NT2/D1 (cell line): ENCODE data around the gene RUNX1.

Experiments
- DNase-seq: peaks from one replicate; pipeline ENCODE4 v3.0.0-alpha.2; 2011; ENCODE audit warnings: low read depth, low spot score
- H3K27me3 ChIP-seq: 2 replicates; pipeline ENCODE4 v1.6.0; 2011; ENCODE audit warnings: mild to moderate bottlenecking; ENCODE audit not compliant: insufficient read length, insufficient read depth
- H3K36me3 ChIP-seq: 2 replicates; pipeline ENCODE4 v1.6.1; 2011; ENCODE audit warnings: mild to moderate bottlenecking, low read length, mixed read lengths; ENCODE audit not compliant: insufficient read depth, insufficient read length
- H3K4me1 ChIP-seq: 2 replicates; pipeline ENCODE4 v1.5.1; 2011; ENCODE audit not compliant: insufficient read depth, insufficient read length
- H3K4me3 ChIP-seq: 2 replicates; pipeline ENCODE4 v1.5.1; 2011; ENCODE audit warnings: low read depth; ENCODE audit not compliant: insufficient read length
- H3K9ac ChIP-seq: 2 replicates; pipeline ENCODE4 v1.6.0; 2011; ENCODE audit warnings: low read depth; ENCODE audit not compliant: insufficient read length
- H3K9me3 ChIP-seq: 2 replicates; pipeline ENCODE4 v1.5.1; 2011; ENCODE audit warnings: mild to moderate bottlenecking, low read length; ENCODE audit not compliant: insufficient read depth
- SUZ12 ChIP-seq: IDR thresholded peaks from 2 replicates; pipeline ENCODE4 v1.6.1; 2011; ENCODE audit not compliant: insufficient read length, insufficient read depth; ENCODE audit errors: extremely low read depth
- YY1 ChIP-seq: IDR thresholded peaks from 2 replicates; pipeline ENCODE4 v1.6.1; 2011; ENCODE audit not compliant: insufficient read length, insufficient read depth
- ZNF274 ChIP-seq: IDR thresholded peaks from 2 replicates; pipeline ENCODE4 v1.6.1; 2011; ENCODE audit warnings: mild to moderate bottlenecking, low read depth, low read length

Gene RUNX1

DNA sequence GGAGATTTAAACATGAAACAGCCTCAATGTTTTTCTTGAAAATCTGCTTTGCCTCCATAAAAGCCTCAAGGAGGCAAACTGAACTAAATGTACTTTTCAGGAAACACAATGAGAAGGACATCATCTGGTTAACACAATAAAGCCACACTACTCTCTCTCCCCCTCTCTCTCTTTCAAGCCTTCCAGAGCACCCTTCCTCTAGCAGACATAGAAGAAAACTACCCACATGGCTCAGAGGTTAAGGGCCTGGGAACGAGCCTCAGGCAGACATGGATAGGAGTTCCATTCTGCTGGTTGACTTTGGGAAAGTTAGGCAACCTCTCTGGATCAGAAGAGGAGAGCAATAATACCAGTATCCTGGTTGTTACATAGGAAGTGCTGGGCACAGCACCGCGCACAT lies 42.9 kb downstream of the RUNX1 start:
- TF ChIP-seq YY1: no peak
- TF ChIP-seq ZNF274: no peak
- TF ChIP-seq SUZ12: no peak
- H3K27me3 ChIP-seq: no peaks in the 10 kb centered on the region
- no peaks in the 10 kb centered on the region for H3K9me3 ChIP-seq
- no peak overlapping the region for H3K4me3 ChIP-seq
- H3K9ac ChIP-seq: no peak overlapping the region
- H3K4me1 ChIP-seq: no peaks in the 10 kb centered on the region
- DNase-seq: no peak
- H3K36me3 ChIP-seq: no peaks in the 10 kb centered on the region

DNA sequence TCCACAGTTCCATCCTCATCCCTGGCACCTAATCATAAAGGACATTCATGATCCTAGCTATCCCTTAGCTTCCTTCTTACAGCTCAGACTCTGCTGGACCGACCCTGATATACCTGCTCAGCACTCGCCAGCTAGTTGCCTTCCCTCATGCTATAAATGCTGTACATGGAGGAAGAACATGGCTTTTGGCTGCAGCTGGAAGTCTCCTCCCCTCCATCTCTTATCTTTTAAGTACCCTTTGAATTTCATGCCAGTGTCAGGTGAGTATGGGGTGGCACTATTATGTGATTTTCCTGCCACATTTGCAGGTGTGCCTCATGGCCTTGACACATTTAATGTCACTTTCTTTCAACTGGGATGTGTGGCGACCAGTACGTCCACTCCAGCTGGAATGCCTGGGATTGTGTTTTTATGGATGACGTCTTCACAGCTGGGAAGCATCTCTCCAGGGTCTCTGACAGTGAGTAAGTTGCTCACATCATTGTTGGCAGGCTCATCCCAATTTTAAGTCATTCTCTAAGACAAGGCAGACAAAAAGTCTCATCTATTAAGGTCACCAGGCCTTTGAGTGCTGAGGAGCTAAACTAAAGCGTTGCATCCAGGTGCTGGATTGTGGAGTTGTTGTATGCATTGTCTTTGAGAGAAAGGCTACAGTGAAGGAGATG lies 43.4 kb downstream of the RUNX1 start:
- Histone ChIP-seq H3K4me1 (no peaks in the 10 kb centered on the region), H3K27me3 (no peaks in the 10 kb centered on the region), H3K9me3 (no peaks in the 10 kb centered on the region), H3K4me3 (no peak overlapping the region), H3K36me3 (no peaks in the 10 kb centered on the region), H3K9ac (no peak overlapping the region)
- DNase-seq: no peak
- TF ChIP-seq SUZ12 (no peak), YY1 (no peak), ZNF274 (no peak)

- H3K36me3 ChIP-seq: no peaks in the 10 kb centered on the region
- H3K9me3 ChIP-seq: no peaks in the 10 kb centered on the region
- H3K9ac ChIP-seq: no peak overlapping the region
- no peak overlapping the region for H3K4me3 ChIP-seq
- TF ChIP-seq SUZ12 (no peak), YY1 (no peak), ZNF274 (no peak)
- H3K27me3 ChIP-seq: no peaks in the 10 kb centered on the region
- no peaks in the 10 kb centered on the region for H3K4me1 ChIP-seq
- DNase-seq: no peak
Measured at GRCh38 chr21:35005077-35005476, 44.0 kb downstream of the RUNX1 start.

DNA sequence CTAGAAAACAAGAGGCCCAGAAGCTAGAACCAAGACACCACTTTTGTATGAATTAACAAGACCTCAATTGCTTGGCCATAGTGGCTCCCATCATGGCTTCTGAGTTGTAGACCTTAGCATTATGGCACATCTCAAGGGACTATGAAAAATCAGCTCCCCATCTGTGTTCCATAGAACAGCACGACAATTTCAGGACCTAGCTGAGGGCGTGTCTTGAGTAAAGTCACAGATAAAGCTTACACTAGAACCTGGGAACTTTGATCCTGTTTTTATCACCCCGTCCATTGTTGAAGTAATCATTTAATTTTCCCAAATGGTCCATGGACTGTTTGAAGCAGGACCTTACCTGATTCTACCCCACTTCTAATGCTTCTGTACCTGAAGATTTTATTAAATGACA lies 44.8 kb downstream of the RUNX1 start:
- H3K4me1 ChIP-seq: no peaks in the 10 kb centered on the region
- TF ChIP-seq YY1: no peak
- no peak for TF ChIP-seq ZNF274
- no peak for TF ChIP-seq SUZ12
- DNase-seq: no peak

GRCh38 chr21:35002879-35003722 lies 46.0 kb downstream of the RUNX1 start:
- no peak for DNase-seq
- H3K9ac ChIP-seq: no peak overlapping the region
- H3K4me1 ChIP-seq: no peaks in the 10 kb centered on the region

More for the DNA sequence above, 44.8 kb downstream of the RUNX1 start:
- Histone ChIP-seq H3K9ac (no peak overlapping the region), H3K9me3 (no peaks in the 10 kb centered on the region), H3K27me3 (no peaks in the 10 kb centered on the region), H3K36me3 (no peaks in the 10 kb centered on the region), H3K4me3 (no peak overlapping the region)

GRCh38 chr21:34999397-34999941 lies 49.6 kb downstream of the RUNX1 start:
- H3K36me3 ChIP-seq: no peaks in the 10 kb centered on the region
- TF ChIP-seq YY1 (no peak), SUZ12 (no peak), ZNF274 (no peak)
- no peak overlapping the region for H3K4me3 ChIP-seq
- H3K4me1 ChIP-seq: no peaks in the 10 kb centered on the region
- H3K9me3 ChIP-seq: no peaks in the 10 kb centered on the region
- DNase-seq: no peak
- H3K27me3 ChIP-seq: peaks cover 2% of the 10 kb centered on the region
- H3K9ac ChIP-seq: no peak overlapping the region

More at GRCh38 chr21:35002879-35003722, 46.0 kb downstream of the RUNX1 start:
- H3K9me3 ChIP-seq: no peaks in the 10 kb centered on the region
- H3K36me3 ChIP-seq: no peaks in the 10 kb centered on the region
- TF ChIP-seq SUZ12: no peak
- no peak for TF ChIP-seq YY1
- TF ChIP-seq ZNF274: no peak
- H3K27me3 ChIP-seq: no peaks in the 10 kb centered on the region
- H3K4me3 ChIP-seq: no peak overlapping the region

DNA sequence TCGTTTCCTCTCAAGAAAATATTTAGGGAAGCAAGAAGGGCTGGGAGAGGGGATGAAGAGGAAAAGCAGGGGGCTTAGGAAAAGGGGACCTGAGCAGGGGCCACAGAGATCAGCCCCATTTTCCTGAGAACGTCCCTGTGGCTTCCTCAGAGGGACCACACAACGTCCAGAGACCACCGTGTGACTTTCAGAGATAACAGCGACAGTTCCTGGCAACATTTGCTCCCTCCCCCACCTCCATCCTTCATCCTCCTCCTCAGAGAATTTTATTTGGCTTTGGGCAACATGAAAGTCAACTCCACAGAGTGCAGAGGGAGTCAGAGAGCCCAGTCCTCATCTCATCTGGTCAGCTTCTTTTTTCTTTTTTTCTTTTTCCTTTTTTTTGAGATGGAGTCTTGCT lies 50.9 kb downstream of the RUNX1 start:
- Histone ChIP-seq H3K36me3 (no peaks in the 10 kb centered on the region), H3K27me3 (peaks cover 2% of the 10 kb centered on the region), H3K9me3 (no peaks in the 10 kb centered on the region), H3K4me1 (no peaks in the 10 kb centered on the region), H3K9ac (no peak overlapping the region), H3K4me3 (no peak overlapping the region)
- no peak for DNase-seq
- TF ChIP-seq SUZ12 (no peak), ZNF274 (no peak), YY1 (no peak)
